Panc1 (cell line): ENCODE data around the gene TTC16.

ENCODE experiments used
- CTCF ChIP-seq: fragments of 450-650 bp; IDR thresholded peaks from 2 replicates; pipeline ENCODE4 v1.5.1; 2017; ENCODE audit warnings: mild to moderate bottlenecking
- POLR2AphosphoS5 ChIP-seq: IDR thresholded peaks from 2 replicates; pipeline ENCODE4 v1.6.1; 2012; ENCODE audit warnings: mild to moderate bottlenecking, low read depth, low read length, moderate library complexity
- REST ChIP-seq, 2 experiments: IDR thresholded peaks; 2 replicates each; pipeline ENCODE4 v1.6.1; 2011 to 2012; ENCODE audit warnings: low read depth in 2 of 2, control low read depth in 1 of 2, low read length in 1 of 2, mild to moderate bottlenecking in 1 of 2, moderate library complexity in 1 of 2; ENCODE audit not compliant: insufficient read depth in 1 of 2
- SIN3A ChIP-seq: IDR thresholded peaks from 2 replicates; pipeline ENCODE4 v1.6.1; 2012; ENCODE audit warnings: low read depth, mild to moderate bottlenecking, low read length, moderate library complexity, borderline replicate concordance; ENCODE audit not compliant: insufficient read depth
- TCF7L2 ChIP-seq: IDR thresholded peaks from 2 replicates; pipeline ENCODE4 v1.6.1; 2011; ENCODE audit warnings: mild to moderate bottlenecking, low read depth, low read length, inconsistent platforms

- TF ChIP-seq REST (IDR thresholded peaks at IDR 0.05; ENCODE audit: insufficient read depth in 1 of 2, low read depth in 2 of 2, low read length in 1 of 2) (no peak), CTCF (no peak), POLR2AphosphoS5 (no peak), SIN3A (no peak), TCF7L2 (no peak)
Observed at GRCh38 chr9:127758843-127759242, 43.0 kb downstream of the TTC16 start.
